SKM-1 treated with dmso at 0.1 percent for 144 hours (cell line): ENCODE measurements around the gene WNT16.
"Not testable (repeated sequence)": the region's sequence is repeated elsewhere in the genome, so short reads cannot be mapped to it uniquely, and the experiment has no call there.

ENCODE experiments used
- DNase-seq: peaks from one replicate; lab custom pipeline; 2025; ENCODE audit not compliant: unreplicated experiment; lab: John Stamatoyannopoulos, UW

WNT16 gene

DNA sequence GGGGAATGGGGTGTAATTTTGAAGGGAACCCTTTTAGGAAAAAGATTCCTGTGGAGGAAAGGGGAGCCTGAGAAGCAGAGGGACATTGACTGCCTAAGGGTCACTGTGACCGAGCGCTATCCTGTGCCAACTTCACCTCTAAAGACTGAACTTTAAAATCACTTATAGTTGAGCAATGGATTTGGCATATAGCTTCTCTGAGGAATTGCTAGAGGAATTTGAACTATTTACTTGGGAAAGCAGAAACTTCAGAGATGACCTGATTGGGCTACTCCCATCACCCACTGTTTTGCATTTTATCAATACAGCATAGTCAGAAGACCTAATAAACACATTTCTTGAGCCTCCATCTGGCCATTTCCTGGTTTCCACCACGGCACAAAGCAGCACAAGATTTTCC lies 23.7 kb upstream of the WNT16 start:
- no peak for DNase-seq

DNA sequence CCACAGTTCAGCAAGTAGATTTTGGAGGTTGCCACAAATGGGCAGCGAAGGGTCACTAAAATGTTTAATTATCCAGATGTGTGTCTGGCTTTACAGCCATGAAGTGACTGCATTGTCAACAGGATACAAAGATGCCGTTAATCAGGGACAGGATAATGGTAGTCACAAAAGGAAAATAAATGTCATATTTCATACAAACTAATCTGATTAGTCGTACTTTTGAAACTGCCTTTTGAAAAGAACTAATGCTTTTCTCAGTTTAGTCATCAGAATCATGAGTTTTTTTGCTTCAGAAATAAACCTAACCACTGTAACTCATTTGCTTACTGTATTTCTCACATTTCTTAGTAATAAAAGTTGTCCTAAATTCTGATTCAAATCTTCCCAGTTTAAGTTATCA lies 22.2 kb upstream of the WNT16 start:
- no peak for DNase-seq

DNA sequence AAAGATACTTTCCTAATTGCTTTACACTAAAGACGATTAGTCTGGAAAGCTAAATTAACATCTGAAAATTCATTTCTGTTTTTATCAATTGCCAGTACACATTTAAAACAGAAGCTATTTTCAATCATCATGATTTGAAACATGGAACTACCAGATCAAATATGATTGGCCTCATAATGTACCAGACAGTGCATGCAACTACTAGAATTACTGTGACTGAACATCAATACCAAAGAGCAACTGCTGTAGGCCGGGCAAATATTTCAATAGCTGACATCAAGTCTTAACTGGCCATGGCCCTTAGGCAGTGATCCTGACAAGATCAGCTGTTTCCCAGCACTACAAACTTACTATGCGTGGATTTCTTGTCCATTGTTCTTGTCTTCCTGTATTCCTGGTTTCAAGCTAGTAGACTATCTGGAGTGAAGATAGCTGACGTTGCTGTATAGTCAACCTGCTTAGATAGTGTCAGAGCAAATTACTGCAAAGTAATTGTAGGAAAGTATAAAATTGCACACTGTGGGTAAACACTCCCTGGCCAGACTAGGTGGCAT lies 21.7 kb upstream of the WNT16 start:
- no peak for DNase-seq

DNA sequence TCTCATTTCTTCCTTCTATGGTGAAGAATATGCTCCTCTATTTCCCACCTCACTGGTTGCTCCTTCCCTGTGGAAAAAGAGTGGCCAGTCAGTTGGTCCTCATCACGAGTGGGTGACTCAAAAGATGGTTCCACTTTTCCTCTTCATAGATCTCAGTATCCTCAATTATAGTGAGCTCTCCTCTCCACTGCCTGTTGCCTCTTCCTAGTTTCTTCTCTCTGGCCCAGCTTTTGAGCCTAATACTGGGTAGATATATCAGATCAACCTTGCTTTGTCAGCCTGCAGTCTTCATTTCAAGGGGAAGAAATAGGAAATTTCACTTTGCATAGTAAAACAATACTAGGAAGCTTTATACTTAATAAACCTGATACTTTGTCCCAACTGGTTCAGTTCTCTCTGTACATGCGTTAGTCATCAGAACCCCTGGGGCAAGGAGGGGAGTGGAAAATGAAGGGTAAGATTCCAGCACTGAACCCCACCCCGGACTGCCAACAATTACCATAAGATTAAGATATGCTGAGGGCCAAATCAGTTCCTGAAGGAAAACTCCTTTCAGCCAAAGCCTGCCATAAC lies 15.5 kb upstream of the WNT16 start:
- DNase-seq: no peak

DNA sequence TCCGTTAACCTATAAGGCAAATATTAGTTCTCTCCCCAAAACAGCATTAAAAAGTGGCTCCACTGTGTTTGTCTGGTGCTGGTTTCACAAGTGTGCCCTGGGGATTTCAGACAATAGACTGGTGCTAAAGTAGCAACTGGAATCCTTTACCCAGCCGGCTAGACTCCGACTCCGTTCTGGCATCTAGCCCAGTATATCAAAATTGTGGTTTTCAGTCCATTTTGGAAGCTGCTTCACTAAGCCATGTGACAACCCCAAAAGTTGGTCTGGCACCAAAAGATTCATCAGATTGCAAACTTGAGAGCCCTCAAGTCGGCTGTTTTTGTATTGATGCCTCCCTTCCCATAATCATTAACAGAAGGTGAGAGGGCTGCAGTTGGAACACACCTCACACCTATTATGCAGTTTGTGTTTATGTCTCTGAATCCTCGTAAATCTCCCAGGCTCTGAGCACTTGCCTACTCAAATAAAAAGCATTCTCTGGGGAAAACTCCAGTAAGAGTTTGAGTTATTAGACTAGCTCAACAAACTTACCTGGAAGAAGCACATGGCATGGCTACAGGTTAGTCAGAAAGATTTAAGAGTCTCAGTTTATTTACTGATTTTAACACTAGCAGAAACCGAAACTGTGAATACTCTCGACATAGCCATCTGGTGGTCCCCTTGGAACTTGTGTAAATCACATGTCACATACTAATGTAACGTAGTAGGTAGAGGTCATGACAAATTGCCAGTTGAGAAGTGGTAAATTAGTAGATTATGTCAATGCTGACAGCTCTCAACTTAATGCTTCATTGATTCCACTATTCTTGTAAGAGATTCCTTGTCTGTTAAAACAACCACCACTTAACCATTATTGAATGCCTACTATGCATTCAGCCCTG lies 14.8 kb upstream of the WNT16 start:
- DNase-seq: no peak

DNA sequence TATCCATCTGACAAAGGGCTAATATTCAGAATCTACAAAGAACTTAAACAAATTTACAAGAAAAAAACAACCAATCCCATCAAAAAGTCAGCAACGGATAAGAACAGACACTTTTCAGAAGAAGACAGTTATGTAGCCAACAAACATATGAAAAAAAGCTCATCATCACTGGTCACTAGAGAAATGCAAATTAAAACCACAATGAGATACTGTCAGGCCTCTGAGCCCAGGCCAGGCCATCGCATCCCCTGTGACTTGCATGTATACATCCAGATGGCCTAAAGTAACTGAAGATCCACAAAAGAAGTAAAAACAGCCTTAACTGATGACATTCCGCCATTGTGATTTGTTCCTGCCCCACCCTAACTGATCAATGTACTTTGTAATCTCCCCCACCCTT lies 13.6 kb upstream of the WNT16 start:
- DNase-seq: not testable (repeated sequence)

DNA sequence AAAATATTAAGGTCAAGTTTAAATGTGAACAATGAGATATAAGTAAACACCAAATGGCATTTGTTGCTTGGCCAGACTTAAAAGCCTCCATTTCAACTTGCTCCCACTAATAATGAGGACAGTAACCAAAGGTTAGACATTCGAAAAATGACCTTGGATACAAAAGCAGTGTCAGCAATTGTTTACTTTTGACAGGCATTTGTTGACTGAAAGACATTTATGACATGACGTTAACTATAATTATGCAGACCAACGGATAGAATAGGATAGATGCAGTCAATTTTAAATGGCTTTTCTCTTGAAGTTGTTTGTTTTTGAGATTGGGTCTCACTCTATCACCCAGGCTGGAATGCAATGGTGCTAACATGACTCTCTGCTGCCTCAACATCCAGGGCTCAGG lies 6.3 kb upstream of the WNT16 start:
- DNase-seq: no peak

DNA sequence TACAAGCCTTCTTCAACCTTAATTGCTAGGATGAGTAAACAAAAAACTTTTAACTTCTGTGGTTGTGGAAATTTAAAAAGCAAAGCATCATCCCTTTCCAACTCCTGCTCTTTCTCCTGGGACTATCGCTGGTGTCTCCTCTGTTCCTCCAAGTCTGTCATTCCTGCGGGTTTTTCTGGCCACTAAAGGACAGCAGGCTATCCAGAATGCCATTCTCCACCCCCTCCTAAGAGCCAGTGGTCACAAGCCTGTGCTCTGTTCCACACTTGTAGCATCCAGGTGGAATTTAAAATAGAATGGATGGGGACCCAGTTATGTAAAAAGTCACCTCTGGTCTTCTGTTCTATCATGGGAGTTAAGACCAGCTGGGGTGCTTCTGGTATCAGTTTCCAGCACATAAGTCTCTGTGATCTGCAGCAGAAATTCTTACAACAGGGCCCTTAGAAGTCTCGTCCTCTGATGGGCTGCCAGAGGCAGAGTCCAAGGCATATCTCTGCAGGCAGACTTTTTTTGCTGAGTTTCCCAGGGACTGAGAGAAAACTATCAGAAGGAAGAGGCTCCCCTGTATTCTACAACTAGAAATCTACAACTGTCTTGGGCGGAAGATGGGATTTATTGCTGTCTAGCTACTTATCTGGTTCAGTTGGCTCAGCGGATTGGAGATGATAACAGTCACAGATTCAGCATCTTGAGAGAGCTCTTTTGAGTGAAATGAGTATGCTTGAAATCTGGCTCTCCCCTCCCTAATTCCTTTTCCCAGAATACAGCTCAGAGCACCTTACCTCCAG lies 5.1 kb upstream of the WNT16 start:
- no peak for DNase-seq

DNA sequence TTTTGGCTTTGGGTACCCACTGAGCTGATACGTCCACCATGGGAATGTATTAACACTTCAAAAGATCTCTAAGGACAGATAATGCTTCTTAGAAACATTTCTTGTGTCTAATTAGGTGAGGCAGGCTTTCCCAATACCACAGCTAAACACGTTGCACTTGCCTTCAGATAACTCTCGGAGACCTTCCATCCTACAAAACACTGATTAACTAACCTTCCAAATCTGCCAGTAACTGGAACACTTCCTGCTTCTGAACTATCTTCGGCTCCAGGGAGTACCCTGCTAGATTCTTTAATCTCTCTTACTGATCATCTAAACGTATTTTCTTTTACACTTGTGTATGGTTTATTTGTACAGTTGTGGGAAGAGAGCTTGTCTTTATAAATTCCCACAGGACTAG lies 1.1 kb upstream of the WNT16 start:
- DNase-seq: no peak

DNA sequence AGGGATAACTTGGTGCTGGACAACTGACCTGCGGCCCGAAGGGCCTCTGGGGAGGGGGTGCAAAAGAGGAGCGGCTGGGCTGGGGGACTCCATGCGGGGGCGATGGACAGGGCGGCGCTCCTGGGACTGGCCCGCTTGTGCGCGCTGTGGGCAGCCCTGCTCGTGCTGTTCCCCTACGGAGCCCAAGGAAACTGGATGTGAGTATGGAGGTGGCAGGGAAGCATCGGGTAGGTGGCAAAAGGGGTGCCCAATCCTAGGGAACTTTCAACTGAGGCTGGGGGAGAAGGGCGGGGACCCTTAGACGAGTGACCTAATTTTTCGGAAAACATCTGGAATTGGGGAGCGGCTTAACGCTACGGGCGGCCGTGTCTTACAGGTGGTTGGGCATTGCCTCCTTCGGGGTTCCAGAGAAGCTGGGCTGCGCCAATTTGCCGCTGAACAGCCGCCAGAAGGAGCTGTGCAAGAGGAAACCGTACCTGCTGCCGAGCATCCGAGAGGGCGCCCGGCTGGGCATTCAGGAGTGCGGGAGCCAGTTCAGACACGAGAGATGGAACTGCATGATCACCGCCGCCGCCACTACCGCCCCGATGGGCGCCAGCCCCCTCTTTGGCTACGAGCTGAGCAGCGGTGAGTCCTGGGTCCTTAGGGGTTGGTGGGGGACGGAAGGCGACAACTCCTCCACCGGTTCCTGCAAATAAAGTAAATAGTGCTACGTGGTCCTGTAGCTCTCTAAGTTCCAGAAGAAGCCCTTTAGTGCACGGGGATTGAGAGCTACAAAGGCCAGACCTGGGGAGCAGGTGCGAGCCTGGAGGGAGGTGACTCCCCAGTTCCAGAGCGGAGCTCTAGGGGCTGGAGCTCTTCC lies 622 bp downstream of the WNT16 start:
- DNase-seq: no peak

DNA sequence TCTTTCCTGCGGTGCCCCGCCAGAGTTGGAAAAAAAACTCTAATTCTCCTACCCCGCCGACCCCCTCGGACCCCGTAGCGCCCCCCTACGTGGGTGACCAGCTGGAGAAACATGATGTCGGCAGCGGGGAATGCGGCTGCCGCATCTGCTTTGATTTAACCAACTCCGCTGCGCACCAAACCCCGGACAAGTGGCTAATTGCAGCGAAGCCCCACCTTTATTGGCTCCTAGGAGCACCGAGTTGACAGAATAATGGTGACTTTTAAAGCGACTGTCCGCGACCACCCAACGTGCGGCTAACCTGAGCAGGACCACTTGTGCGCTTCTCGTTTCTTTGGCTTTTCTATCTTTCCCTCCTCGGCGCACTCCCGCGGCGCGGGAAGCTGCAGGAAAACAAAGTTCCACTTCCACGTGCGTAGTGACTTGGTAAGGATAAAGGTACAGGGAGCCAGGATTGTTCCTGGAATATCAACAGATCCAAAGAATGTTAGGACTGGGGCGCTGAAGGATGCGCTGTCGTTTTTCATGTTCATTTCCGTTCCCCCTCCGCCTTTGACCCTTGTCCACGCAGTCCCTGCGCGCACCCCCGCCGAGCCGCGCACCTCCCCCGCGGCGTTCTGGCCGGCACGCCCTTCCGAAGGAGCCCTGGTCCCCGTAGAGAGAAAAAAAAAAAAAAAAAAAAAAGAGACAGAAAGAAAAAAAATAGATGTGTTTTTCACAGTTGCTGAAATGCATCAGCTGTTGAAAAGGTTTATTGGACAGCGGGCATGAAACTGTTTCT lies 1.4 kb downstream of the WNT16 start:
- DNase-seq: no peak

DNA sequence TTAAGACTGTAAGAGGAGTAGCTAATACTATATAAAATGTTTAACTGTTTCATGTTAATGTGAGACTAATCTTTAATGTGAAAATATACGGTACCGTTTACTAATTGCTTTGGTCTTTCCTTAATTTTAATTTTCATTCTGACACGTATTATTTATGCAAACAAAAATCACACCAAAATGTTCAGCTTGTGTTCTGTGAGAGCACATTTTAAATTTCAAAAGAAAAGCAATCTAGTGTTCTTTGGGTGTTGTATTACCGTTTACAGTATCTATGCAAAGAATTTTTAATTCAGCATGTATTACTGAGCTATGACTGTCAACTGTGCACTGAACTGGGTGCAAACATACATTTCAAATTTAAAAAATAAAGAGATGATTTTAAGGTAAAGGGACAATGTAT lies 2.2 kb downstream of the WNT16 start:
- DNase-seq: no peak

DNA sequence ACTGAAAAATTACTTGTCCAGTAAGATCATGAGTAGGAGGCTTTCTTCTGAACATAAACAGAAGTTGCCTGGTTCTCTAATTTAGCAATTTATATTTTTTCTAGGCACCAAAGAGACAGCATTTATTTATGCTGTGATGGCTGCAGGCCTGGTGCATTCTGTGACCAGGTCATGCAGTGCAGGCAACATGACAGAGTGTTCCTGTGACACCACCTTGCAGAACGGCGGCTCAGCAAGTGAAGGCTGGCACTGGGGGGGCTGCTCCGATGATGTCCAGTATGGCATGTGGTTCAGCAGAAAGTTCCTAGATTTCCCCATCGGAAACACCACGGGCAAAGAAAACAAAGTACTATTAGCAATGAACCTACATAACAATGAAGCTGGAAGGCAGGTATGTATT lies 2.8 kb downstream of the WNT16 start:
- DNase-seq: no peak

DNA sequence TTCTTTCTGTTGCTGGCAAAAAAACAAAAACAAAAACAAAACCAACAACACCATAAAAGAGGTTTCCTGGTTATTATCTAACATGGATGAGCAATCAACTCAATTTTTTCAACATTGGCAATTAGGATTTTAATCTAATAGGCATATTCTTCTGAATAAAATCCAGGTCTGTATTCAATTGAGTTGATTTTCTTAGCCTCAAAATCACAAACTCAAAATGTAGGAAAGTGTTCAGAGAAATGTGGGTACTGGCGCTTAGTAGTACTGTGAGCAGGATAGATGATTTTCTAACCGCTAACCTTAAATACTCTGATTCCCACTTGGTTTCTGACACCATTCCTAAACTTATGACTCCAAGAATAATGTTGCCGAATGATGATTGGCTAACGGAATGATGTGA lies 5.6 kb downstream of the WNT16 start:
- no peak for DNase-seq

DNA sequence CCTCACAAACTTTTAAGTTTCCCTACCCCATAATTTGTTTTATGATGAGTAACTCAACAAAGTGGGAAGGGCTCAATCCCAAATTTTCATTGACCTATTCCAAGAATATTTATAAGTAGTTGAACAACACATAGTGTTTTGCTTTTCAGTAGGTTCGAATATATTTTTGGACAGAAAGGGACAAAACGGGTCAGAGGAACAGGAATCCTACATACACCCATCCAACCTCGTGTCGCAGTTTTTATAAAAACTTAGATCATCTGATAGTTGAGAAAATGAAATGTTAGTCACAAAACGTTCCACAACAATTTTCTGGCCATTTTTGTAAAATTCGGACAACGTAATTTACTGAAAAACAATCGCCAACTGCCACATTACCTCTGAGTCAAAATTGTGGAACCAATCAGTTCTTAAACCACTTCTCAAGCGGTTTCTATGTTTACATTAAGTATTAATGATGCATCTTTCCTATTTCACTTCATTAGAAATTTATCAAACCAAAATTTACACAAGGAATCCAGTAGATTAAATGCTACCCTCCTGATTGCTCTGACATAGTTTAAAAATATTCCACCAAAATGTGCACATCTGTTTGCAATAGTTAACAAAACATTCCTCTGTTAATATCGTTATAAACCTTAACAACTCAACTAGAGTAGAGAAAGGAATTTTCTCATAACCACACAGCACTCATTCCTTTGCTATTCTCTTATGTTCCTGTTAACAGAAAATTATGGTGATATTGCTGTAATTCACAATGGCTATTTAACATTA lies 6.3 kb downstream of the WNT16 start:
- no peak for DNase-seq

DNA sequence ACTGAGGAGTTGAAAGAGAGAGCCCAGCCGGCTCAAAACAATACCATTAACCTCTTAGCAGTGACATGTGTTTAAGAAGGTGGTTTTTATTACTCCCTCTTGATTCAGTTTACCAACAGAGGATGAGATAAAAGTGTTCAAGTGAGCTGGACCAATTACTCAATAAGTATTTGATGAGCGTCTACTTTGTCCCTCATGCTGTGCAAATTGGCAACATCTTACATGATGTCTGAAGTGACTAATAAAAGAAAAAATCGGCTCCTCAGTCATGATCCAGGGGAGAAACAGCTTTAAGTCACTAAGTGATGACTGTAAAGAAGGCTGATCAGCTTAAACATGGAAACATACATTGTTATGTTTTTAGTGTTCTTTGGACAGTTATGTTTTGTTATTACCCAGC lies 7.8 kb downstream of the WNT16 start:
- no peak for DNase-seq

DNA sequence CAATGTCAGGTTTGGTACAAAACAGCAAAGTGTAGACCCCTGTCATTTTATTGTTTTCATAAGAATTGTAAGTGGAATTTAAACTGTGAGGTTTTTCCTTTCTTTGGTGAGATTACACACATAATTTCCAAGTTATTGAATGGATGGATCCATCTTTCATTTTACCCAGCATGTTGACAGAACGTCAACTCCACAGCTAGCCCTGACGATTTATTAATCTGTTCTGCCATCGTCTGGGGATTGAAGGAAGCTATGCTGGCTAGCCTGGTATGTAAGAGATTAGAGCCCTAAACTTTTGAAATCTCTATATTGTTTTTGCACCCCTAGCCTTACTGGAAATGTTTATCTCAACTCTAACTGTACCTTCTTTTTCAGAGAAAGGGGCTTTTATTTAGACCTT lies 8.6 kb downstream of the WNT16 start:
- DNase-seq: no peak

DNA sequence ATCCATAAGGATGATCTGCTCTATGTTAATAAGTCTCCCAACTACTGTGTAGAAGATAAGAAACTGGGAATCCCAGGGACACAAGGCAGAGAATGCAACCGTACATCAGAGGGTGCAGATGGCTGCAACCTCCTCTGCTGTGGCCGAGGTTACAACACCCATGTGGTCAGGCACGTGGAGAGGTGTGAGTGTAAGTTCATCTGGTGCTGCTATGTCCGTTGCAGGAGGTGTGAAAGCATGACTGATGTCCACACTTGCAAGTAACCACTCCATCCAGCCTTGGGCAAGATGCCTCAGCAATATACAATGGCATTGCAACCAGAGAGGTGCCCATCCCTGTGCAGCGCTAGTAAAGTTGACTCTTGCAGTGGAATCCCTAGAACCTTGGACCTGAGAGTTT lies 10.3 kb downstream of the WNT16 start:
- DNase-seq: no peak

DNA sequence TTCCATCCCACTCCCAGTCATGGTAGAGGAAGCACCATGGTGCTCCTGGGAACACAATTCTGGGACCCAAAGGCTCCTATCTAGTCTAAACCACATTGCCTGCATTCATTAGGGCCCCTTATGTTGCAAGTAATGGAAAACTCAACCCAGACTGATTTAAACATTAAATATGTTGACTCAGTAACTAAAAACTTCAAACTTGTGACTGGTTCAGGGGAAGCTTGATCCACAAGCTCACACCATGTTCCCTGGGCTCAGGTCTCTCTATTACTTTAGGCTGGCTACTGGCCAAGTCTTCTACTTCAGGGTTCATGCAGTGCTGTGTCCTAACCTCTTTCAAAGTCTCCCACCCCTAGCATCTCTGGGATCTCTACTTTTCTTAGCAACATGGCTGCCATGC lies 13.1 kb downstream of the WNT16 start:
- DNase-seq: no peak
